ENCODE results near the gene JUP.

The JUP gene

GRCh38 chr17:41738077-41738800 is 48.3 kb downstream of the JUP start:
- peak; percentile 97 for TF ChIP-seq CTCF (IDR thresholded peaks at IDR 0.05; ENCODE audit: low read depth, low read length, missing control alignments)
- DNase-seq (ENCODE audit: extremely low read depth, low read depth): peak; percentile 73
- no peak overlapping the region for H3K4me3 ChIP-seq (replicated peaks; ENCODE audit: low read depth, low read length)

GRCh38 chr17:41737680-41738023 is 48.9 kb downstream of the JUP start:
- no peak for DNase-seq (ENCODE audit: extremely low read depth, low read depth)
- no peak for TF ChIP-seq CTCF (IDR thresholded peaks at IDR 0.05; ENCODE audit: low read depth, low read length, missing control alignments)
- H3K4me3 ChIP-seq (replicated peaks; ENCODE audit: low read depth, low read length): no peak overlapping the region

- TF ChIP-seq CTCF (IDR thresholded peaks at IDR 0.05; ENCODE audit: low read depth, low read length, missing control alignments): no peak
- no peak overlapping the region for H3K4me3 ChIP-seq (replicated peaks; ENCODE audit: low read depth, low read length)
- DNase-seq (ENCODE audit: extremely low read depth, low read depth): no peak
These were observed 49.4 kb downstream of the JUP start for GRCh38 chr17:41736983-41737679.

GRCh38 chr17:41735744-41736143 is 50.8 kb downstream of the JUP start:
- H3K4me3 ChIP-seq (replicated peaks; ENCODE audit: low read depth, low read length): no peak overlapping the region
- DNase-seq (ENCODE audit: extremely low read depth, low read depth): no peak
- no peak for TF ChIP-seq CTCF (IDR thresholded peaks at IDR 0.05; ENCODE audit: low read depth, low read length, missing control alignments)

GRCh38 chr17:41734949-41735313 is 51.6 kb downstream of the JUP start:
- H3K4me3 ChIP-seq (replicated peaks; ENCODE audit: low read depth, low read length): peak overlapping the region; percentile 34
- DNase-seq (ENCODE audit: extremely low read depth, low read depth): no peak
- no peak for TF ChIP-seq CTCF (IDR thresholded peaks at IDR 0.05; ENCODE audit: low read depth, low read length, missing control alignments)

GRCh38 chr17:41734139-41734948 is 52.2 kb downstream of the JUP start, which contains the start of gene HAP1:
HAP1 (minus strand) TSS chr17:41734643; CDS start chr17:41734634, 9 bp downstream.
- DNase-seq (ENCODE audit: extremely low read depth, low read depth): no peak
- peak within 1 kb of the TSS; percentile 34 for H3K4me3 ChIP-seq (replicated peaks; ENCODE audit: low read depth, low read length)
- TF ChIP-seq CTCF (IDR thresholded peaks at IDR 0.05; ENCODE audit: low read depth, low read length, missing control alignments): no peak

All from HFF-Myc (cell line).